Right lung (tissue), 5 donors: ENCODE measurements around the gene PID1. TPM values are rescaled to one million over a fixed set of nuclear protein-coding genes. Genes with fewer than 3 reads are reported as not detected.
A peak's percentile ranks its signal among the peaks of the same experiment; 100 is the strongest.

Experiments used
- DNase-seq, 2 donors: peaks; one replicate each; pipeline ENCODE4 v3.0.0-alpha.2; 2013
- polyA plus RNA-seq, 5 donors: library from polyadenylated mRNA; unstranded; fragments of 120-200 nt; gene quantifications; one replicate each; pipeline versions ENCODE4 v1.2.1 to v1.2.3, GENCODE V29; 2013; ENCODE audit warnings: inconsistent platforms in 1 of 5, low replicate concordance in 1 of 5; ENCODE audit not compliant: insufficient read length in 5 of 5, insufficient read depth in 1 of 5

Gene PID1
- polyA plus RNA-seq, 5 donors = 22.5 to 28.7 (median 26.4) TPM

DNA sequence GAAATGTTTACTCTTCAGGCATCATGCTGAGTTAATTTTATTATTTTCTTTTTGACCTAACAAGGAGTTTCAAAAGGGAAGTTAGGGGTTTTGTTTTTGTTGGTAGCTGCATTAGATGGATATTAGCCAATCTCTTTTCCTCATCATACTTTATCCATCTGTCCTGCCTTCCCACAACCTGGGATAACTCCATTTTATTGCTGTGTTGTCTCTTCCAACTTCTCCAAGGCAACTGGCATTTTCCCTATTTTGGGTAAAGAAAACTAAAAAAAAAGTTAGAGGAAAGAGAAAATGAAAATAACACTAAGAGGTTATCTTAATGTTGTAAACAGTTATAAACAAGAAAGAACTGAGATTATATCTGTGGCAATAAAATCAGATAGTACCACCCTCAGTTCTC is 147.0 kb downstream of the PID1 start:
- DNase-seq = peak; percentile 38 to 43

- no peak for DNase-seq
These were observed 152.2 kb downstream of the PID1 start for GRCh38 chr2:229118927-229119326.

DNA sequence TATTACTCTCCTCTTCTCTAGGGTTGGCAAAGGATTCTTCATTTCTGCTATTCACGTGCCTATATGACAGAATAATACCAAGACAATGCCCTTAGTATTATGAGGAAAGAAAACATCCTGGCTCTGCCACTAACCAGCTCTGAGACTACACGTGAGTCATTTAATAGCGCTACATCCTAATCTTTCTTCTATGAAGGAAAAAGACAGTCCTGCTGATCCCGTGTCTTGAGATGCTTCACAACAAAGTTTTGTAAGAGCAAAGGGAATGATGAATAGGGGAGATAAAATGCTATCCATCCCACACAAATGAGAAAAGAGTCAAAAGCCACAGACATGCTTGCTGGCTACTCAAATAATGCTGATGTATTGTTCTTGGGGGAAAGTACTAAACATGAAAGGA is 152.8 kb downstream of the PID1 start:
- DNase-seq = no peak

DNA sequence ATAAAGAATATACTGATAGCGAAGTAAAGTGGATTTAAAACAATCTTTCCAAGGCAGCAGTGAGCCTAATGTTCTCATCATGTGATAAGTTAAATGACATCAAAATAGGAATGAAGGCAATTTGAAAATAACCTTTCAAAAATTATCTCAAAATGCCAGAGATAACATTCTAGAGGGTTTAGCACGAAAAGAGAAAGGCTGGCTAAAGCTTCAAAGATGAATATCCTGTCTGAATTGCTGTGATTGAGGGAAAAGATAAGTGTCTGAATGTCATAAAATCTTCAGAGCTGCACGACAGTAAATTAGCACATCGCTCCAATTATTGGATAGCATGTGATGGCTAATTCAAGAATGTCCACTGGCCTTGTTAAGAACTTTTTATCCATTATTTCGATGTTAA is 159.3 kb downstream of the PID1 start:
- DNase-seq = no peak

DNA sequence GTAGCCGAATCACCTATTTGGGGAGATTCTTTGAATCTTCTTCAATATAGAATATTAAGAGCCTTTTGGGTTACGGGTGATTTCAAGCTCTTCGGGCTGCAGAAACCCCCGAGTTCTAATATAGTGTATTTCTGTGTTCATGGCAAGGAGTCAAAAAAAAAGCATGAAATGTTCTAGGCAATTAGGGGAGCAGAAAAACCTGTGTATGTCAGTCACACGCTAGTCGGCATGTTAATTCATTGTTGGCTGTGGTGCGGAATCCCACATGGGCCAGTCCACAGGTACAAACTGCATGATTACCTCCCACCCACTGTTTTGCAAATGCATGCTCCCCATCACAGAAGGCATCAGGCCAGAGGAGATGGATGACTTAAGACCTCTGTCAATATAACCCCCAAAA is 161.9 kb downstream of the PID1 start:
- no peak for DNase-seq

GRCh38 chr2:229107601-229108000 is 163.5 kb downstream of the PID1 start:
- no peak for DNase-seq

- DNase-seq = no peak
These were observed 166.1 kb downstream of the PID1 start for GRCh38 chr2:229104974-229105387.

GRCh38 chr2:229104025-229104424 is 167.1 kb downstream of the PID1 start:
- DNase-seq = no peak

DNA sequence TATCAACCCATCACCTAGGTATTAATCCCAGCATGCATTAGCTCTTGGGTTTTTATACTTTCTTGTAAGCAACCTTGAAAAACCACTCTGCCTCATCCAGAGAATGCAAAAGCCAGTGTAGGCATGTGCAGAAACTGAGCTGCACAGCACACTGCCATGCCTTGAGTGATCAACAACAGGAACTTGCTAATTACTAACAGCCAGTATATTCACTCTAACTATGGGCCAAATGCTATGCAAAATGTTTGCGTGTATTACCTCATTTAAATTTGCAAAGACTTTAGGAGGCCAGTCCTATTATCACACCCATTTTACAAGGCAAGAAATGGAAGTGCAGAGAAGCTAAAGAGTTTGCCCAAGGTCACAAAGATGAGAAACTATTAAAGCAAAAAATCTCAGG is 169.8 kb downstream of the PID1 start:
- no peak for DNase-seq

- DNase-seq = no peak
These were observed 171.9 kb downstream of the PID1 start for GRCh38 chr2:229099231-229099630.

DNA sequence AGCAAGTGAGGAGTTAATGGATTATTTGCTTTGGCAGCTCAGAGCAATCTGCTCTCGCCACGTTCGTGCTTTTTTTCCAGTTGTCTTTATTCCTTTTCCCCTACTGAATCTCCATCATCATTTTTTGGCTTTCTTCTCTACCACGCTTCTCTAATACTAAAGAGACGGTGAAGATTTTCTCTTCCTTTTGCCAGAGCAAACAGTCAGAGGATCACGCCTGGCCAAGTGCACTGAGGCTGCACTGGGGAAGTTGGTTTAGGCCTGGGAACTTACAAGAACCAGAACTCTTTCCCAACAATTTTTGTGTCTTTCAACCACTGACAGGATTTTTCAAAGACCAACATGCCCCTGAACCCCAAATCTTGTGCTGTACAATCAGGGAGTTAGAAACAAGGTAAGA is 172.3 kb downstream of the PID1 start:
- no peak for DNase-seq

- DNase-seq = no peak
These were observed 174.5 kb downstream of the PID1 start for GRCh38 chr2:229096409-229097066.

DNA sequence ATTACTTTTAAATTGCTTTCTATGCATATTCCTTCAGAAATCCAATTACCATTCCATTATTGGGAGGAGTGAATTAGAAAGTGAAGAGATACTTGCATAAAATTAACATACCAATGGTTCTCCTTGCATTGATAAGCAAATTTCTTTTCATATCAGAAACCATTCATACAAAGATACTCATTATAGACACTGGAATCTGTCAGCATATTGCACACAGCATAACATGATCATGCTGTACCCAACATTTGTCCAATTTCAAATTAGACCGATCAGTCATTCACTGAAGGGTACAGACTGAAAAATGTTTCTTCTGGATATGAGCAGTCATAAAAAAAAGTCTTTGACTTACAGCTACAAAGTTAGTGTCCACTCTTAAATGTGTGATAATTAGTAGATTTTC is 175.6 kb downstream of the PID1 start:
- no peak for DNase-seq

DNA sequence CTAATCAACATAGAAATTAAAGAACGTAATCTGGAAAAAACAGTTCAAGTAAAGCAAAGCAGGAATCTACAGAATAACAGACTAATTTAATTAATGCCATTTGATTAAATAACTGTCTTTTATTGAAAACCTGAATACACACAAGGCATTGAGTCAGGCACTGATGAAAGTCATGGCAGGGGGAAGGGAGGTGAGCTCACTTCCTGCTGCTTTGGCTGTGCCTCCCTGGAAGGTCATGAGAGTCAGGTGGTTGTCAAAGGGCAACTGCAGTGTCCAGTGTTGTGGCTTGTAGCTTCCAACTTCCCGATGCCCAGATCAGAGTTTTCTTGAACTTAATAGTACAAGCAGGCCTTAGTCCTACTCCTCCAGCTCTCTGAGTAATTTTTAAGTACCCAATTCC is 180.9 kb downstream of the PID1 start:
- DNase-seq = no peak

GRCh38 chr2:229089776-229090175 is 181.3 kb downstream of the PID1 start:
- DNase-seq = no peak

DNA sequence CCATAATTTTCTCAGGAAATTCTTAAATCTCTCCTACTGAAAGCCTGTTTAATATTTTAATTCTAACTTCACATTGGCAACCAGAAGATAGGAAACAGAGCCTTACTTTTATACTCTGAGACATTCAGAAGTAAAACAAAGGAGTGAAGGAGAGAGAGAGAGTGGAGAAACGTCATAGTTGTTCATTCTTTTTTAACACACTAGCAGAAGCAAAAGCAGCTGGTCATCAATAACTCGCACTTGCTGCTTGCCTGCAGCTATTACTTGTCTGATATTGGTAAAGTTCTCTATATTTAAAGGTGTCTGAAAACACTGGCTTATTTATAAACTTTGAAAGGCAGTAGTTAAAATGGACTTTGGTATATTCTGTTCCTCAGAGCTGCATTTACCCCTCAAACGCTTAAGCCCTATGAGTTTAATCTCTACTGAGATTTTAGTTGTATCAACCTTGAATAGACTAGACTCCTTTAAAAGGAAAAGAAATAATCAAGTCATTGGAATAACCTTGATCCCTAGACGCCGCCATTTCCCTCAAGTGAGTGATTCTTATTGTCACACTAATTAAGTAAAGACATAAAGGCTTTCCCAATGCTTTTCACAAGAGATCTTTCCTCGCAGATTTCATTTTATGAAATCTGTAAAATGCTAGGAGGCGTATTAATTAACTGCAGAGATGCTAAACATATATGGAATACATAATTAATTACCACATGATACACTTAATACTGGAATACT is 182.0 kb downstream of the PID1 start:
- no peak for DNase-seq

- DNase-seq = no peak
These were observed 182.6 kb downstream of the PID1 start for GRCh38 chr2:229088517-229088913.

GRCh38 chr2:229087843-229088516 is 183.1 kb downstream of the PID1 start:
- DNase-seq = no peak

DNA sequence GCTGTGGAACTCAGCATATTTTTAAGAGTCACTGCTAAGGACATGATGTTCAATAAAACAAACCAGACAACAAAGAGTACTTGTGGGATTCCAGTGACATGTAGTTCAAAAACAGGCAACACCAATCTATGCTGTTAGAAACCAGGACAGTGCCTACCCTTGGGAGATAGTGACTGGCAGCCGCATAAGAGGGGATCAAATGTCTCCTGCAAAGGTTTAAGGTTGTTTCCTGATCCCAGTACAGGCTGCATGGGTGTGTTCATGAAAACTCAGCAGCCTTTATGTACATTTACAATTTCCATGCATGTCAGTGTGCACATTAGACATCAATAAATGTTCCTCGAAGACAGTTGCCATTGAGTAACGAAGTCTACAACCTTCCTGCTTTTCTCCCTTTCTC is 183.8 kb downstream of the PID1 start:
- no peak for DNase-seq

- no peak for DNase-seq
These were observed 185.6 kb downstream of the PID1 start for GRCh38 chr2:229085439-229085838.

DNA sequence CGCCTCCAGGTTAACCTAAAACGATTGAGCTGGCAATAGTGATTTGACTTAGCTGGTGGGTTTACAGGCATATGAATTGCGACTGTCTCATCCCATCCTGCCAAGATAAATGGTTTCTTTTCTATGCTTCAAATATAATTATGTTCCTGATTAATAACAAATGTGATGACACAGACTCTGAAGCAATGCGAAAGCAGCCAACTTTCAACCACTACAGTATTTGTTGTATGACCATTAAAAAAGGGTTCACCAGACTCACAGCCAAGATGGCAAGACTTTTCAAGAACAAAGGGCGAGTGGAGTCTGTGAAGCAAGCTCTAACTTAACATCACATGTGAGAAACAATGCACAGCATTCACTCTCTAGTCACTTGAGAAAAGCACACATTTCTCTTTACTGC is 186.6 kb downstream of the PID1 start:
- no peak for DNase-seq

- DNase-seq = peak; percentile 26 to 28
These were observed 187.3 kb downstream of the PID1 start for GRCh38 chr2:229083606-229084340.
